HPDE6-E6E7 (cell line): ENCODE results near the gene MAFG.
"Not testable (repeated sequence)": the region's sequence is repeated elsewhere in the genome, so short reads cannot be mapped to it uniquely, and the experiment has no call there.

Experiments
- DNase-seq: peaks from one replicate; pipeline ENCODE4 v3.0.0; 2011; ENCODE audit warnings: missing footprints; ENCODE audit errors: extremely low spot score

Gene MAFG

DNA sequence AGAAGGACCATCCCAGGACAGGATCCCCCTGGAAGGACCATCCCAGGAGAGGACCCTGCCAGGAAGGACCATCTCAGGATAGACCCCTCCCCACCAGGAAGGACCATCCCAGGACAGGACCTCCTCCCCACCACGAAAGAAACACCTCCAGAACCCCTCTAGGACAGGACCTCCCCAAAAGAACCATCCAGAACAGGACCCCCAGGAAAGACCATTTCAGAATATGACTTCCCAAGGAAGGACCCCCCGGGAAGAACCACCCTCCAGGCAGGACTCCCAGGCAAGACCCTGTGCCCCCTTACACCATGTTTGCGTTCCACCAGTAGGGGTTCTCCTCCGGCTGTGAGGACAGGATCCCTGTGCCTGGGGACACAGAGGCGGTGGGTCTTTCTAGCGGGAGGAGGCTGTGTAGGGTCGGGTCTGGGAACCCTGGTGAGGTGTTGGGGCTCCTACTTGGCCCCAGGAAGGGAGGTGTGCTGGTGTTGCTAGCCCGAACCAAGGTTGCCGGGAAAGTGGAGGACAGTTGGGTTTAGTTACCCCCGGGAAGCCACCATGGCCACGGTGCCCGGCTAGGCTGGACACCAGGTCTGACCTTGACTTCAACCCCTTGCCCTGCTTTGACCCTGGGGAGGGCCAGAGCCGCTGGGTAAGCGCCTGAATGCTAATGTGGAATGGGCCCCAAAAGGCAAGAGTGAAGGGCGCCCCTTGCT, 31.3 kb upstream of the MAFG start:
- no peak for DNase-seq

DNA sequence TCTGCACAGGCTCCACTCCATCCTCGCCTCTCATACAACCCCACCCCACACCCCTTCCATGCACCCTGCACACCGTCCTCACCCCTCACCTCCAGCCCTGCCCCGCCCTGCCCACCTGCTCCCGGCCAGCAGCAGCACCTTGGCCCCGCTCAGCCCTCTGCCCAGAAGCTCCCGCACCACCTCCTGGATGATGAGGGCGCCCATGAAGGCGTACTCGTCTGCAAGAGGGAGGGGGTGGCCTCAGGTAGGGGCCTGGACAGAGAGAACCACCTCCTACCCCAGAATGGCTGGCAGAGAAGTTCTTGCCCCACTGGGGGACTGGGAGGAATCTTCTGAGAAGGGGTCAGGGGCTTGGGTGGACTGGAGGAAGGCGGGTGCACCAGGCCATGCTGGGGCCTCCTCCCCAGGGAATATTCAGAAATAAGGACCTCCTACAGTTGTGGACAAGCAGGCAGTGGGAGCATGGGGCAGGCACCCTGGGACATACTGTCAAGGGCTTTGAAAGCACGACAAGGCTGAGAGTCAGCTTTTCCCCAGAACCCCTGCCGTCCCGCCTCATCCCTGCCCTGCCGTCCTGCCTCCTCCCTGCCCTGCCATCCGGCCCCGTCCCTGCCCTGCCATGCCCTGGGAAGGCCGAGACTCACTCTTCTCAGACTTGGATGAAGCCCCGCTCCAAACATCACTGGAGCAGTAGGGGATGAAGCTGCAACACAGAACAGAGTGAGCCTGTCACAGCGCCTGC, 30.3 kb upstream of the MAFG start:
- DNase-seq: no peak

DNA sequence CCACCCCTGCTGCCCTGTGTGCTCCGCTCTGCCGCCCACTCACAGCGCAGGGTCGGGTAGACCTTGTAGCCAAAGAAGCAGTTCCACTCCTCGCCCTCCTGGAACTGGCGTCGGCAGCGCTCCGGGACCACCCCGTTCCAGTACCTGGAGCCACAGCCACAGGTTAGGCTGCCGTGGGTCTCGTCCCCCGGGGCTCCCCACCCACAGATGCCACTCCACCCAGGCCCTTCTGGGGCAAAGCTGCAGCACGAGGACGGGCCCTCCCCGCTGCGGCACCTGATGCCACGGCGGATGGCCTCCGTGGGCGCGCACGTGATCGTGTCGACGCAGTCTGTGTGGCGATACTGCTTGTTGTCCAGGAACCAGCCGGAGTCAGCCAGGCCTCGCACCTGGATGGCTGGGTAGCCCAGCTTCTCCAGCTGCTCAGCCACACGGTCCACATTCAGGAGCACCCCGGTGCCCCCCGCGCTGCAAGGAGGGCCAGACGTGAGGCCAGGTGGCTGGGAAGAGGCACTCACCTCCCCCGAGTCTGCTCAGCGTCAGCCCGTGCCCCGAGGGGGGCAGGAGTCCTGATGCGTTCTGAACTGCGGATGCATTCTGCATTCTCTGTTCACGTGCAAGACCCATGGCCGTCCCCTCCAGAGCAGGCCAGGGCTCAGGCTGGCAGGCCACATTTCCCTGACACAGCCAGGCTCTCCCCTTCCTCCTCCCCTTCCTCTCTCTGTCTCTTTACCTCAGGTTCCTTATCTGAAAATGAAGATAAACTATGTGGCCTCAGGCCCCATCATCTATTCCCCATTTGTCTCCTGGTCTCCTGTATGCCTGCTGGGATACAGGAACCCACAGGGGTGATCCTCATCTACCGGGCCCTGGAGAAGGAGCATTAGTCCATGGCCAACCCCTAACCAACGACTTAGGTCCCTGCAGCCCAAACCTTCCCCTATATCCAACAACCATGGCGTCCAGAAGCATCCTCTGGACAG, 29.4 kb upstream of the MAFG start:
- no peak for DNase-seq

DNA sequence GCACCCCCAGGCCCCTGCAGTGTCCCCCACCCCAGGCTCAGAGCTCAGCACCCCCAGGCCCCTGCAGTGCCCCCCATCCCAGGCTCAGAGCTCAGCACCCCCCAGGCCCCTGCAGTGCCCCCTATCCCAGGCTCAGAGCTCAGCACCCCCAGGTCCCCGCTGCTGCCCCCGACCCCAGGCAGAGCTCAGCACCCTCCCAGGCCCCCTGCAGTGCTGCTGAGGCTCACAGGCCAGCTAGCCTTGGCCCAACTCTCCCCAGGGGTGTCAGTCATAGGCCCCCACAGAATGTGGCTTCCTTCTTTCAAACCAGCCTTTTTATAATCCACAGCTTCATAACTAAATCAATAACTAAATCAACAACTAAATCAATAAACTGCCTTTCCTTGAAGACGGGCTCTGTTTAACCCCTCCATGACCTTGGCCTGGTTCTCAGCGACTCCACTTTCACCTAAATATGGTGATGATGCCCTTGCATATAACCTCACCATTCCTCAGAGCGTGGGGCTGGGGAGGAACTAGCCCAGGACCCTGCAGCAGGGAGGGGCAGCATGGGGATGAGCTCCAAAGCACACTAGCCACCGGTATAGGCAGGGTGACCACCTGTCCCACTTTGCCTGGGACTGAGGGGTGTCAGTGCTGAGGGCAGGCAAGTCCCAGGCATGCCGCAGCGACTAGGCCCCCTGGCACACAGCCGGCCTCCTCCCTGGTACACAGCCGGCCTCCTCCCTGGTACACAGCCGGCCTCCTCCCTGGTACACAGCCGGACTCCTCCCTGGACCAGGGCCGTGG, 28.4 kb upstream of the MAFG start:
- DNase-seq: no peak

DNA sequence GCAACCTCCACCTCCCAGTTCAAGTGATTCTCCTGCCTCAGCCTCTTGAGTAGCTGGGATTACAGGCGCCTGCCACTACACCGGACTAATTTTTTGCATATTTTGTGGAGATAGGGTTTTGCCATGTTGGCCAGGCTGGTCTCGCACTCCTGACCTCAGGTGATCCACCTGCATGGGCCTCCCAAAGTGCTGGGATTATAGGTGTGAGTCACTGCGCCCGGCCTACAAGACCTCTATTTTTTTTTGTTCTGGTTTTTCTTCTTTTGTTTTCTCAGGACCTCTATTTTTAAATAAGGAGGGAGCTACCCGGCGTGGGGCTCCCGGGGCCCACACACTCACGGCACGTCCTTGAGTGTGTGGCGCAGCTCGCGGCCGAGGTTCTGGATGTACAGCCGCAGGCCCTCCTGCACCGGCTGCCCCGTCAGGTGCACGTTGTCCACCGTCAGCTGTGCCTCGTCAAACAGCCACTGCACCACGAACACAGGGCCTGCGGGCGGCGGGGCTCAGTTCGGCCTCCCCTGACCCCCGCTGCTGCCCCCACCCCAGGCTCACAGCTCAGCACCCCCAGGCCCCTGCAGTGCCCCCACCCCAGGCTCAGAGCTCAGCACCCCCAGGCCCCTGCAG, 27.6 kb upstream of the MAFG start:
- no peak for DNase-seq

DNA sequence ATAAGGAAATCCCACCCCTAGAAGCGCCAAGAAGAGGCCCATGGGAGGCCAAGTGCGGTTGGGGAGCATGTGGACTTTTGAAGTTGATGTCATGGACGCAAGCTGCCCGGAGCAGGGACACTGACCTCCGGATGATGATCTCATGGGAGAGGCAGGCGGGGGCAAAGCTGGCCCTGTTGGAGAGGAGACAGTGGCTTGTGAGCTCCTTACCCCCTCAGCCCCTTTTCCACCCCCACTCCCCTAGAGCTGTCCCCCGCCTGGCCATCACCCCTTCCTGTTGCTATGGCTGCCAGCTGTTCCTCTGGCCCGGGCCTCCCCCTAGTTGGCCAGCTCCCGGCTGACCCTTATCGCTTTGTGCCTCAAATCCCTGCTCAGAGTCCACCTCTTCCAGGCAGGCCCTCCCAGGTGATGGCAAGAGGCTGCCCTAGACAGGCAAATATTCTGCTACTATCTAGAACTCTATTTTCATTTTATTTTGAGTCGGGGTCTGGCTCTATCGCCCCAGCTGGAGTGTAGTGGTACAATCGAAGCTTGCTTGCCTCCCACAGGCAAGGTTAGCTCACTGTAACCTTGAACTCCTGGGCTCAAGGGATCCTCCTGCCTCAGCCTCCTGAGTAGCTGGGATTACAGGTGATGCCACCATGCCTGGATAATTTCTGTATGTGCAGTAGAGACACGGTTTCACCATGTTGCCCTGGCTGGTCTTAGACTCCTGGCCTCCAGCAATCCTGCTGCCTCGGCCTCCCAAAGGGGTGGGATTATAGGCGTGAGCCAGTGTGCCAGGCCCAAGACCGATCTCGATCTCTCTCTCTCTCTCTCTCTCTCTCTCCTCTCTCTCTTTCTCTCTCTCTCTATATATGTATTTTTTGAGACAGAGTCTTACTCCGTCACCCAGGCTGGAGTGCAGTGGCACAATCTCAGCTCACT, 26.9 kb upstream of the MAFG start:
- no peak for DNase-seq

DNA sequence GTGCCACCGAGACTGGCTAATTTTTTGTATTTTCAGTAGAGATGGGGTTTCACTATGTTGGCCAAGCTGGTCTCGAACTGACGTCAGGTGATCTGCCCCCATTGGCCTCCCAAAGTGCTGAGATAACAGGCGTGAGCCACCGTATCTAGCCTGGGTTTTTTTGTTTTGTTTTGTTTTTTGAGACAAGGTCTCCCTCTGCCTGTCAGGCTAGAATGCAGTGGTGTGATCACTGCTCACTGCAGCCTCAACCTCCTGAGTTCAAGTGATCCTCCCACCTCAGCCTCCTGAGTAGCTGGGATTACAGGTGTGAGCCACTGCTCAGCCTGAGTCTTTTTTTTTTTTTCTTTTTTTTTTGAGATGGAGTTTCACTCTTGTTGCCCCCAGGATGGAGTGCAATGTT, 25.9 kb upstream of the MAFG start:
- DNase-seq: not testable (repeated sequence)

DNA sequence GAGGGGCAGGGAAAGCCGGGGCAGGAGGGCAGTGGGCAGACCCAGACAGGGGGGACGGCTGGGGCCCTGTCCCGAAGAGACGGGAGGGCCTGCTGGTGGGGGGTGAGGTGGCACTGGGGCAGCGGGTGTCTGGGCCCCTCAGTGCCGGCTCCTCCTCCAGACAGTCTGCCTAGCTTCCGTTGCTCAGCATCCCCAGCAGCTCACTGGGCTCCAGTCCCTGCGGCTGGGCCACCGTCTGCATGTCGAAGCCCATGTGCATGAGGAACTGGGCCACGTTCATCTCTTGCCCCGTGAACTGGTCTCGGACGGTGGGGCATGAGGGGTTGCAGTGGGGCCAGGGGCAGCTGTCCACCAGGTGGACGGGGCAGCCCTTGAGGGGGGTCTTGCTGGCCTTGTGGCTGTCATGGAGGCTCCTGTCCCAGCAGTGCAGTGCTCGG, 25.3 kb upstream of the MAFG start:
- no peak for DNase-seq

DNA sequence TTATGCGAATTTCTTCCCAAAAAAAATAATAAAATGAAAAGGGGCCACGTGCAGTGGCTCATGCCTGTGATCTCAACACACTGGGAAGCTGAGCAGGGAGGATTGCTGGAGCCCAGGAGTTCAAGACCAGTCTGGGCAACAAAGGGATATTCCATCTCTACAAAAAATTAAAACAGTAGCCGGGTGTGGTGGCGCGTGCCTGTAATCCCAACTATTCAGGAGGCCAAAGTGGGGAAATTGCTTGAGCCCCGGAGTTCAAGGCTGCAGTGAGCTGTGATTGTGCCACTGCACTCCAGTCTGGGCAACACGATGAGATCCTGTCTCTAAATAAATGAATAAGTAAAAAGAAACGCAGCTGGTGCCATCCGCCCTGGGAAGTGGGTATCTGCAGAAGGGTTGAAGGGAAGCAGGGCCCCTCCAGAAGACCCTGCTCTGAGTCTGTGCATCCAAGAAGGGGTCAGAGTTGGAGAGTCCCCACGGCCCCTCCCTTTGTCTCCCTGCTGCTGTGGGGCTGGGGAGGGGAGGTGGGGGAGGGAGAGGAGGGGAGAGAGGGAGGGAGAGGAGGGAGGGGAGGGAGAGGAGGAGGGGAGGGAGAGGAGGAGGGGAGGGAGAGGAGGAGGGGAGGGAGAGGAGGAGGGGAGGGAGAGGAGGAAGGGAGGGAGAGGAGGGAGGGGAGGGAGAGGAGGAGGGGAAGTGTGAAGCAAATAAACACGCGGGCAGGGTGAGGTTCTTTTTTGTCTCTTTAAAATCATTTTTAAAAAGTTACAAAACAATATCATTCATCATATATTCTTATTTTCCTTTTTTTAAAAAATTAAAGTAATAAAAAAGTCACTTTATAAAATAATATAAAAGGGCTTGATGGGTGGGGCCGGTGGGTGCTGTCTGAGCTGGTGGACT, 24.5 kb upstream of the MAFG start:
- no peak for DNase-seq

DNA sequence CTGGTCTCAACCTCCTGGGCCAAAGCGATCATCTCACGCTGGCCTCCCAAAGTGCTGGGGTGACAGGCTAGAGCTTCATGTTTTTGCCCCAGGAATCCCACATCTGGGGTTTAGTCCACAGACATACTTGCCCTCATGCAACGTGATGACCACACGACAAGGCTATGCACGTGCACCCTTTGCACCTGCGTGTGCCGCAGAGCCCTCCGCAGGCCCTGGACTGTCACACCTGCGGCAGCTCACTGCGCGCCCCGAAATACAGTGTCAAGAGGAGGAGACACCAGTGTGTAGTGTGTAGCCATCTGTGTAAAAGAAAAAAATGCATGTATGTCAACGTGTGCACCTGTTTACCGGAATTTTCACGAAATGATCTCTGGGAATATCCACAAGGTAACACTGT, 23.0 kb upstream of the MAFG start:
- DNase-seq: no peak

DNA sequence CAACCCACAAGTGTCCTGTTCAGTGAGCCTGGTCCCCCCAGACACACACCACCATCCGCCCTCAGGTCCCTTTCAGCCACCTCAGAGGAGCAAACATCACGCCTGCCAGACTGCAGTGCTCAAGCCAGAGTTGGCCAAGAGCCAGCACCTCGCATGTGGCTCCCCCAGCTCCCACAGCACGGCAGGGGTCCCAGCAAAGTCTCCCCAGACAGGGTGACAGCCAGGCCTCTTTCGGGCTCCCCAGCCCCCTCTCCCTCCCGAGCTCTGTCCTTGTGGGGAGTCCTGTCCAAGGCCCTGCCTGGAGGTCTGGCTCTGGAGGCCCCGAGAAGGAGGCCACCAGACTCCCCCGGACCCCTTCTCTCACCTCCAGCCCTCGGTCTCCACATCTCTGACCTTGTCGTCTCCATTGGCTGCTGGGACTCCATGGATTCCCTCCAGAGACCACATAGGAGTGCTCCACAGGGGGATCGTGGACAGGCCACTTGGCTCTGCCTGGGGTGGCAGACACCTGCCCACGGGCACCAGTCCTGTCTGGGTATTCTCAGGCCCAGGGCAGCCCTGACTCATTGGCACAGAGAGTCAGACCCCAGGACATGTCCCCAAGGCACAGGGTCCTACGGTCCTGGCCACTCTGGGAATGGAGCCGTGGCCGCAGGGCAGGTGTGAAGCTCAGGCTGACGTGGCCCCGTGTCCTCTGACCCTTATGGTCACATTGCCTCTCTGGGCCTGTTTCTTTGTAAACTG, 21.3 kb upstream of the MAFG start:
- no peak for DNase-seq

DNA sequence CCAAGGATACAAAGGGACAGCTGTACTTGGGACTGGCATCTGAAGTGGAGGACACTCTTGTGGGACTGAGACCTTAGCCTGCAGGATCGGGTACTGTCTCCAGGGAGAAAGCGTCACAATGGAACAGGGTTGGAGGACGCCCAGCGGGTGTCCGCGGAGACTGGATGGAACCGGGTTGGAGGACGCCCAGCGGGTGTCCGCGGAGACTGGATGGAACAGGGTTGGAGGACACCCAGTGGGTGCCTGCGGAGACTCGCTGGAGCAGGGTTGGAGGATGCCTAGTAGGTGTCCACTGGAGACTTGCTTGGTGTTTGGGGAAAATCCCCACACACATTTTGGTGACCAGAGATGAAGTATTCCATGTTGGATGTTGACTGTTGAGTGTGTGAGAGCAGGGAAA, 19.7 kb upstream of the MAFG start, which contains the start of gene MYADML2:
Gene MYADML2, minus strand, starts transcription at position 45 of the 400 bp plus-strand sequence. CDS start 5,492 bp downstream, outside the sequence.
- no peak for DNase-seq

DNA sequence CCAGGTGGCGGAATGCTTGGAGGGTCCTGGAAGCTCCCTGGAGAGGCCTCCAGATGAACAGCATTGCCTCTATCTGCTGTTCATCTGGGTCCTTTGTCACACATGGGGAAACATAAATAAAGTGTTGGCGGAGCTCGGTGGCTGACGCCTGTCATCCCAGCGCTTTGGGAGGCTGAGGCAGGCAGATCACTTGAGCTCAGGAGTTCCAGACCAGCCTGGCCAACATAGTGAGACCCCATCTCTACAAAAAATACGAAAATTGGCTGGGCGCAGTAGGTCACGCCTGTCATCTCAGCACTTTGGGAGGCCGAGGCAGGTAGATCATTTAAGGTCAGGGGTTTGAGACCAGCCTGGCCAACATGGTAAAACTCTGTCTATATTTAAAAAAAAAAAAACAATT, 17.3 kb upstream of the MAFG start:
- no peak for DNase-seq

DNA sequence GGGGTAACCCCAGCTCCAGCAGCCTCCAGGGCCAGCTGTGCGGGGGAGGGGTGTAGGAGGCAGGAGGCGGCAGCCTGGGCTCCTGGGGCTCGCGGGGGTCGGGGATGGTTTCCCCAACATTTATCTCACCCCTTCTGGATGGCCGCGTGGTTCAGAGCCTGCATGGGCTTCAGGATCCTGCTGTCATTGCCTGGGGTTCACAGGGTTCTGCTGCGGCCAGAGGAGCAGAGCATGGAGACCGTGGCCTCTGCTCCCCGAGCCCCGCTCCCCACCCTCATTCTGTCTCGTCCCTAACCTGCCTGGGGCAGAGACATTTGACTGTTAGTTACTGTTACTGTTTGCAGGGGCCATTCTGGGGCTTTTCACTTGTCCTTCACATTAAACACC, 14.6 kb upstream of the MAFG start:
- DNase-seq: no peak

DNA sequence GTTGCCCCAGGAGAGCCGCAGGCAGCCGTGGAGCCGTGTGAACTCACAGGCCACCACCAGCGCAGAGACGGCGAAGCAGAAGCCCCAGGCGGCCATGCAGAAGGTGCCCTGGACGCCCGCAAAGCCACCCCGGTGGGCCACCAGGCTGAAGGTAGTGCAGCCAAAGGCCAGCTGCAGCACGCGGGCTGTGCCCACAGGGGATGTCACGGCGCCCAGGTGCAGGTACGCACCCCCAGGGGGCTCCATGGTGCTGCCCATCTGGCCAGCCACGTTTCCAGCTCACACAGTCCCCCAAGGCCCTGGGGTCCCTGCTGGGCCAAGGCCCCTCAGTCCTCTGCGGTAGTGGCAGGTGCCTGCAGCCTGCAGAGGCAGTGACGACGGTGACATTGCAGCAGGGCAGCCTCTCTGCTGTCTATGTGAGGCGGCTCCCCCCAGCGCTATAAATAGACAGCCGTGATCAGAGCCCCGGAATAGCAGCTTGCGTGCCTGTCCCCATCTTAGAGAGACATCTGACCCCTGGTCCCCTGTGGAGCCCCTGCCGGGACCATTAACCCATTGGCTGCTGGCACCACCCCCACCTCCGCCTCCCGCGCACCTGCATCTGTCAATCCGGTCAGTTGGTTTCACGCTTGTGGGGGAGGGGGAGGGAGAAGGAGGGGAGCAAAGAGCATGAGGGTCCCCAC, 14.1 kb upstream of the MAFG start:
- no peak for DNase-seq

DNA sequence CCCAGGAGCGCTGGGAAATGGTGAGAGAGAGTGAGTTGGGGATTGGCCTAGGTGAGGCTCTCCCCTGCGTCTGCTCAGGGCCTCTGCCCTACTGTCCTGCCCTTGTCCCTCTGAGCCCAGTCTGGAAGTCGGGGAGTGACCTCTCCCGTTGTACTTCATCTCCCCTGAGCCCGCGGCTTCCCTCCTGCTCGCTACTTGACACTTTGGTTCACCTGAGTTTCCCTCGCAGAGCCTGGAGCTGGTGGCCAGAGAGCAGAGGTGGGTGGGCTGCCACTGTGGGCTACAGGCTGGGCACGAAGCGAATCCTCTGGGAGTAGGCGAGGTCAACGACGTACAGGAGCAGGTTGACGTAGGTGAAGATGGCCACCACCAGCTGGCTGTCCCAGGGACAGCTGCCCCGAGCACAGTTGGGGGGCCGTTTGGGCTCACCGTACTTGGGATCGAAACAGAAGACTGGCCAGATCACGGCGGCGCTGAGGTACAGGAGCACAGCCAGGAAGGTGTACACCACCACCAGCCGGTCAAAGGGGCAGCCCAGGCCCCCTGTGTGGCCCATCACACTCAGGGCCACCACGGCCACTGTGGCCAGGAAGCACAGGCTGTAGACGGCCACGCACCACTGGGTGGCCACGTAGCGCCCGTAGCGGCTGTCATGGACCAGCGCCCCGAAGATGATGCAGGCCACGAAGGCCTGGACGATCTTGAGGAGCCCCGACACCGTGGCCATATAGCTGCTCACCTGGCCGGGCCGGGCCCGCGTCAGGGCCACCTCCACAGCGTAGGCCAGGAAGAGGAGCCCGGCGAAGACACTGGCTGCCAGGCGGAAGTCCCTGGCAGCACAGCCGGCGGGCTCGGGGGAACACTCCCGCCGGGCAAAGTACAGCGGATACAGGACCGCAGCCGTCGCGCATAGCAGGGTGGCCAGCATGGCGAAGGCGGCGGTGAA, 13.3 kb upstream of the MAFG start:
- DNase-seq: no peak
